ENCODE measurements around the gene PCDHGA1. TPM values are rescaled to one million over a fixed set of nuclear protein-coding genes. Genes with fewer than 3 reads are reported as not detected.

PCDHGA1 gene
- total and polyA plus RNA-seq, 4 experiments from 2014 or later = 0.58 to 0.78 TPM; not detected in 2

DNA sequence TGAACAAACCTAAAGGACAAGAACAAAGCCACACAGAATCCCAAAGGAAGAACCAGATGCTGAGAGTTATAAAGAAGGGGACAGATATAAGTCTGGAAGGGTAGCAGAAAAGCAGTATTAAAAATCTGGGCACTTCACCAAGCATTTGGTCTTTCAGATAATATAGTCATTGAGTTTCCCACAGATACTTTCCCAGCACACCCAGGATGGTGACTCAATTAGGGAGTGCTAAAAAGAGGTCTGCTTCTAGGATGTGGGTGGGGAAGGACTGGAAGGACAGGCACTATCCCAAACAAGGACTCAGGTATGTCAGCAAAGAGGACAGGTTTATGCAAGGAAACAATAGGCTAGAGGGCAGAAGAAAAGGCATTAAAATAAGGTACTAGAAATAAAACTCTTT lies 229.1 kb downstream of the PCDHGA1 start:
- peak overlapping the region in 5 of 7 donors; percentile 37 to 82 (median 76) for H3K27ac Mint-ChIP-seq

DNA sequence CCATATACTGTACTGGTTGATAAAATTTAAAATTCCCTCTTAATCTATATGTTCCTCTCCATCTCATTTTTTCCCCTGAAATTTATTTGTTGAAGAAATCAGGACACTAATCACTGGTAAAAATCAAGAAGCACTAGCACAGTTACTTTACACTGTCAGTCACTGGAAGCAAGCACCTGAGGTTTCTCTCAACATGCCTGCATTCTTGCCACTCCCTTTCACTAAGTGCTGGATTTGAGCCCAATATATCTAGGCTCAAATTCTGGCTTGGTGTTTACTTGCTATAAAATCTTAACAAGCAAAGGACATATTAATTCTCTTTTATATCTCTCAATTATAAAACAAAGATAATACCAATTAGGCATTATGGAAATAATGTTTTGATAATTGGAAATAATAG lies 229.8 kb downstream of the PCDHGA1 start:
- H3K36me3 Mint-ChIP-seq = peaks cover 53 to 83% of the 10 kb centered on the region in 2 donors
- ChIA-PET POLR2A (ENCODE audit: partially characterized antibody) (no interaction called here), CTCF (ENCODE audit: partially characterized antibody) (no interaction called here)
- intact Hi-C loops (cut with micrococcal nuclease) = loop anchor here (5.0 kb wide), 1 partner anchor 373 kb away; the partner anchor contains the start of gene PCDHB9
- H3K4me1 ChIP-seq (ENCODE audit: insufficient read depth, low read length) = peaks cover 35% of the 10 kb centered on the region
- no peaks in the 10 kb centered on the region for H3K27me3 Mint-ChIP-seq
- no peak overlapping the region for H3K27ac ChIP-seq (ENCODE audit: low read depth, low read length)
- no peak for DNase-seq
- H3K4me1 Mint-ChIP-seq = peaks cover 33 to 51% (median 39%) of the 10 kb centered on the region in 4 donors
- H3K27me3 ChIP-seq (ENCODE audit: insufficient read depth, low read length) = no peaks in the 10 kb centered on the region
- no peak overlapping the region for H3K4me3 Mint-ChIP-seq
- no peaks in the 10 kb centered on the region for H3K9me3 Mint-ChIP-seq
- peaks cover 32% of the 10 kb centered on the region for H3K36me3 ChIP-seq (ENCODE audit: insufficient read depth, low read length)
- H3K9me3 ChIP-seq (ENCODE audit: control insufficient read depth in 1 of 2, low read length in 2 of 2) = no peaks in the 10 kb centered on the region
- H3K4me3 ChIP-seq (ENCODE audit: low read length in 2 of 2) = no peak overlapping the region
- peak overlapping the region in 2 of 7 donors; percentile 12 to 30 for H3K27ac Mint-ChIP-seq

More for the DNA sequence above, 229.1 kb downstream of the PCDHGA1 start:
- Histone ChIP-seq H3K27ac (ENCODE audit: low read depth, low read length) (no peak overlapping the region), H3K27me3 (ENCODE audit: insufficient read depth, low read length) (no peaks in the 10 kb centered on the region), H3K4me3 (ENCODE audit: low read length in 2 of 2) (no peak overlapping the region), H3K4me1 (ENCODE audit: insufficient read depth, low read length) (peaks cover 33% of the 10 kb centered on the region), H3K9me3 (ENCODE audit: control insufficient read depth in 1 of 2, low read length in 2 of 2) (no peaks in the 10 kb centered on the region), H3K36me3 (ENCODE audit: insufficient read depth, low read length) (peaks cover 32% of the 10 kb centered on the region)
- H3K9me3 Mint-ChIP-seq = no peaks in the 10 kb centered on the region
- intact Hi-C loops (cut with micrococcal nuclease) = loop anchor here (2.0 to 10.0 kb wide), 2 partner anchors 205 to 345 kb away; partner anchors contain the start of genes PCDHGA4, PCDHGB1 and PCDHGB2
- POLR2A ChIA-PET (ENCODE audit: partially characterized antibody) = no interaction called here
- H3K36me3 Mint-ChIP-seq = peaks cover 57 to 86% of the 10 kb centered on the region in 2 donors
- no peaks in the 10 kb centered on the region for H3K27me3 Mint-ChIP-seq
- H3K4me1 Mint-ChIP-seq = peaks cover 36 to 52% (median 42%) of the 10 kb centered on the region in 4 donors
- H3K4me3 Mint-ChIP-seq = no peak overlapping the region
- DNase-seq = no peak
- CTCF ChIA-PET (ENCODE audit: partially characterized antibody) = interaction anchor here (0.7 to 4.8 kb wide), 9 partner anchors 9 to 336 kb away, joined by 3 to 46 read pairs (median 19); partner anchors contain the start of genes PCDHB14, PCDHGA10 and PCDHGB7

DNA sequence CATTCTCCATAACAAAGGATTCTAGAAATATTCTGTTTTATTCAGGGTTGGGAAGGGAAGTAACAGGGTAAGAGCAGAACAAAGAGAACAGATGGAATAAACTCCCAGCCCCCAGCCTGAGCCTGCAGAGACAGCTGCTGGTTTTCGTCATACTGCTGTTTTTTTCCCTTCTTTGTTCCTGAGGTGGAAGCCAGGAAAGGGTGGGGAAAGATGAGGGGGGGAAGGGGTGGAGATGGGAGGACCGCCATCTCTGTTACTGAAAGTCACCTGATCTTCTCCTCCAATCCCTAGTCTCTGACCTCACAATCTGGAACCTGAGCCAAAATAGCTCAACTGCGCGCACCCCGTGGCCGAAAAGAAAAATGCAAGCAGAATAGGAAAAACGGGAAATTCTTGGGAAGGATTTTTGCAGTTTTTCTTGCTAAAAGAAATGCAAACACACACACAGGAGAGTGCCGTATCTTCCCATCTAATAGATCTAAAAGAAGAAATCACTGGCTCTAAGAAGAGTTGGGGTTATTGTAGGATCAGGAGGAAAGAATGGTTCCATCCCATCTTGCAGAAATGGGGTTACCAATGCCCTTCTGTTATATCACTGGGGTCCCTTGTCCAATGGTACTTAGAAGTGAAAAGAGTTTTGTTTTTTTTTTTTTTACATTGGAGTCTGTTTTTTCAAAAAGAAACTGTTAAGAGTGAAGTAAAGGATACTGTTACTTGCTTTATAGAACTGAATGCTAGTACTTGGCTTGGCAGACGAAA lies 230.6 kb downstream of the PCDHGA1 start:
- Histone ChIP-seq H3K27ac (ENCODE audit: low read depth, low read length) (no peak overlapping the region), H3K9me3 (ENCODE audit: control insufficient read depth in 1 of 2, low read length in 2 of 2) (no peaks in the 10 kb centered on the region), H3K27me3 (ENCODE audit: insufficient read depth, low read length) (no peaks in the 10 kb centered on the region), H3K36me3 (ENCODE audit: insufficient read depth, low read length) (peaks cover 32% of the 10 kb centered on the region), H3K4me1 (ENCODE audit: insufficient read depth, low read length) (peaks cover 35% of the 10 kb centered on the region), H3K4me3 (ENCODE audit: low read length in 2 of 2) (no peak overlapping the region)
- Mint-ChIP-seq H3K4me3 (no peak overlapping the region), H3K27me3 (no peaks in the 10 kb centered on the region), H3K36me3 (peaks cover 56 to 82% of the 10 kb centered on the region in 2 donors), H3K27ac (peak overlapping the region in 3 of 7 donors; percentile 12 to 59 (median 13)), H3K4me1 (peaks cover 31 to 56% (median 40%) of the 10 kb centered on the region in 4 donors), H3K9me3 (no peaks in the 10 kb centered on the region)
- DNase-seq = no peak
- ChIA-PET POLR2A (ENCODE audit: partially characterized antibody) (no interaction called here), CTCF (ENCODE audit: partially characterized antibody) (no interaction called here)
- intact Hi-C loops (cut with micrococcal nuclease) = loop anchor here (5.0 kb wide), 1 partner anchor 374 kb away; the partner anchor contains the start of gene PCDHB9

Other genes with a start within 250 kb of the PCDHGA1 start
Only the 30 nearest of the 38 such genes appear.
- not detected for gene PCDHB8, start 152.7 kb upstream of the PCDHGA1 start, total RNA-seq
- not detected for gene PCDHB8, start 152.7 kb upstream of the PCDHGA1 start, polyA plus RNA-seq
- gene PCDHB16, start 148.1 kb upstream of the PCDHGA1 start, total RNA-seq = not detected
- gene PCDHB16, start 148.1 kb upstream of the PCDHGA1 start, polyA plus RNA-seq = not detected
- gene PCDHB9, start 143.4 kb upstream of the PCDHGA1 start, total RNA-seq = under 1 TPM; 0.44 TPM
- gene PCDHB9, start 143.4 kb upstream of the PCDHGA1 start, polyA plus RNA-seq = under 1 TPM in 1 of 2 donors, not detected in 1; 0.62 TPM
- gene PCDHB10, start 138.2 kb upstream of the PCDHGA1 start, total RNA-seq = under 1 TPM in 1 of 2 experiments, not detected in 1; 0.15 TPM
- not detected for gene PCDHB10, start 138.2 kb upstream of the PCDHGA1 start, polyA plus RNA-seq
- gene PCDHB11, start 130.9 kb upstream of the PCDHGA1 start, total RNA-seq = not detected
- not detected for gene PCDHB11, start 130.9 kb upstream of the PCDHGA1 start, polyA plus RNA-seq
- gene PCDHB12, start 121.8 kb upstream of the PCDHGA1 start, total RNA-seq = not detected
- not detected for gene PCDHB12, start 121.8 kb upstream of the PCDHGA1 start, polyA plus RNA-seq
- gene PCDHB13, start 116.6 kb upstream of the PCDHGA1 start, total RNA-seq = under 1 TPM; 0.09 to 0.11 TPM
- not detected for gene PCDHB13, start 116.6 kb upstream of the PCDHGA1 start, polyA plus RNA-seq
- gene PCDHB14, start 107.2 kb upstream of the PCDHGA1 start, total RNA-seq = under 1 TPM; 0.14 to 0.15 TPM
- not detected for gene PCDHB14, start 107.2 kb upstream of the PCDHGA1 start, polyA plus RNA-seq
- under 1 TPM; 0.17 to 0.53 TPM for gene PCDHB15, start 85.1 kb upstream of the PCDHGA1 start, total RNA-seq
- not detected for gene PCDHB15, start 85.1 kb upstream of the PCDHGA1 start, polyA plus RNA-seq
- gene SLC25A2, start 26.5 kb upstream of the PCDHGA1 start, total RNA-seq = under 1 TPM; 0.38 to 0.91 TPM
- not detected for gene SLC25A2, start 26.5 kb upstream of the PCDHGA1 start, polyA plus RNA-seq
- gene TAF7, start 9.7 kb upstream of the PCDHGA1 start, total RNA-seq = 100 to 1,000 TPM; 109 to 119 TPM
- 100 to 1,000 TPM; 165 to 216 TPM for gene TAF7, start 9.7 kb upstream of the PCDHGA1 start, polyA plus RNA-seq
- under 1 TPM; 0.19 to 0.23 TPM for gene PCDHGA2, start 8.2 kb downstream of the PCDHGA1 start, total RNA-seq
- not detected for gene PCDHGA2, start 8.2 kb downstream of the PCDHGA1 start, polyA plus RNA-seq
- gene PCDHGA3, start 13.3 kb downstream of the PCDHGA1 start, total RNA-seq = under 1 TPM; 0.17 to 0.26 TPM
- gene PCDHGA3, start 13.3 kb downstream of the PCDHGA1 start, polyA plus RNA-seq = under 1 TPM in 1 of 2 donors, not detected in 1; 0.23 TPM
- gene PCDHGB1, start 19.6 kb downstream of the PCDHGA1 start, total RNA-seq = under 1 TPM; 0.17 to 0.26 TPM
- not detected for gene PCDHGB1, start 19.6 kb downstream of the PCDHGA1 start, polyA plus RNA-seq
- gene PCDHGA4, start 24.5 kb downstream of the PCDHGA1 start, total RNA-seq = under 1 TPM in 1 of 2 experiments, not detected in 1; 0.47 TPM
- gene PCDHGA4, start 24.5 kb downstream of the PCDHGA1 start, polyA plus RNA-seq = not detected
- gene PCDHGB2, start 29.5 kb downstream of the PCDHGA1 start, total RNA-seq = under 1 TPM; 0.55 to 0.64 TPM
- gene PCDHGB2, start 29.5 kb downstream of the PCDHGA1 start, polyA plus RNA-seq = not detected
- gene PCDHGA5, start 33.6 kb downstream of the PCDHGA1 start, total RNA-seq = under 1 TPM; 0.28 to 0.44 TPM
- gene PCDHGA5, start 33.6 kb downstream of the PCDHGA1 start, polyA plus RNA-seq = not detected
- gene PCDHGB3, start 39.7 kb downstream of the PCDHGA1 start, total RNA-seq = under 1 TPM; 0.50 to 0.76 TPM
- gene PCDHGB3, start 39.7 kb downstream of the PCDHGA1 start, polyA plus RNA-seq = not detected
- under 1 TPM; 0.50 to 0.76 TPM for gene PCDHGA6, start 43.4 kb downstream of the PCDHGA1 start, total RNA-seq
- under 1 TPM in 1 of 2 donors, not detected in 1; 0.03 TPM for gene PCDHGA6, start 43.4 kb downstream of the PCDHGA1 start, polyA plus RNA-seq
- gene PCDHGA7, start 52.2 kb downstream of the PCDHGA1 start, total RNA-seq = under 1 TPM; 0.26 to 0.44 TPM
- not detected for gene PCDHGA7, start 52.2 kb downstream of the PCDHGA1 start, polyA plus RNA-seq
- under 1 TPM; 0.19 to 0.23 TPM for gene PCDHGB4, start 57.2 kb downstream of the PCDHGA1 start, total RNA-seq
- gene PCDHGB4, start 57.2 kb downstream of the PCDHGA1 start, polyA plus RNA-seq = under 1 TPM in 1 of 2 donors, not detected in 1; 0.13 TPM
- gene PCDHGA8, start 62.1 kb downstream of the PCDHGA1 start, total RNA-seq = under 1 TPM in 1 of 2 experiments, not detected in 1; 0.17 TPM
- not detected for gene PCDHGA8, start 62.1 kb downstream of the PCDHGA1 start, polyA plus RNA-seq
- under 1 TPM; 0.42 to 0.49 TPM for gene PCDHGB5, start 67.4 kb downstream of the PCDHGA1 start, total RNA-seq
- under 1 TPM in 1 of 2 donors, not detected in 1; 0.39 TPM for gene PCDHGB5, start 67.4 kb downstream of the PCDHGA1 start, polyA plus RNA-seq
- gene PCDHGA9, start 72.3 kb downstream of the PCDHGA1 start, total RNA-seq = under 1 TPM; 0.17 to 0.25 TPM
- under 1 TPM in 1 of 2 donors, not detected in 1; 0.09 TPM for gene PCDHGA9, start 72.3 kb downstream of the PCDHGA1 start, polyA plus RNA-seq
- gene PCDHGB6, start 77.5 kb downstream of the PCDHGA1 start, total RNA-seq = under 1 TPM; 0.22 to 0.26 TPM
- under 1 TPM in 1 of 2 donors, not detected in 1; 0.11 TPM for gene PCDHGB6, start 77.5 kb downstream of the PCDHGA1 start, polyA plus RNA-seq
- under 1 TPM; 0.25 to 0.35 TPM for gene PCDHGA10, start 82.5 kb downstream of the PCDHGA1 start, total RNA-seq
- not detected for gene PCDHGA10, start 82.5 kb downstream of the PCDHGA1 start, polyA plus RNA-seq
- under 1 TPM; 0.32 to 0.33 TPM for gene PCDHGB7, start 87.2 kb downstream of the PCDHGA1 start, total RNA-seq
- gene PCDHGB7, start 87.2 kb downstream of the PCDHGA1 start, polyA plus RNA-seq = under 1 TPM in 1 of 2 donors, not detected in 1; 0.03 TPM
- under 1 TPM; 0.20 to 0.36 TPM for gene PCDHGA11, start 90.5 kb downstream of the PCDHGA1 start, total RNA-seq
- gene PCDHGA11, start 90.5 kb downstream of the PCDHGA1 start, polyA plus RNA-seq = not detected
- under 1 TPM; 0.11 to 0.17 TPM for gene PCDHGA12, start 100.0 kb downstream of the PCDHGA1 start, total RNA-seq
- not detected for gene PCDHGA12, start 100.0 kb downstream of the PCDHGA1 start, polyA plus RNA-seq
- gene PCDHGC3, start 145.5 kb downstream of the PCDHGA1 start, total RNA-seq = under 1 TPM in 1 of 2 experiments, not detected in 1; 0.17 TPM
- gene PCDHGC3, start 145.5 kb downstream of the PCDHGA1 start, polyA plus RNA-seq = under 1 TPM in 1 of 2 donors, not detected in 1; 0.14 TPM